IMR-90 (cell line): Measurements from ENCODE around the gene SRPK2. TPM values are rescaled to one million over a fixed set of nuclear protein-coding genes. Genes with fewer than 3 reads are reported as not detected.

ENCODE experiments used
- ATAC-seq: fragments of 200-7000 bp; cut with Tn5 transposase; 2 replicates; pipeline ENCODE4 v1.9.1; 2020; ENCODE audit warnings: low read depth, mild to moderate bottlenecking, moderate library complexity
- BruUV-seq: library from RNA; stranded (reverse); fragments of 400-500 nt; replicated peaks from 2 replicates; lab custom pipeline; 2021; lab: Mats Ljungman, UMichigan
- CTCF ChIA-PET: fragments of 300-600 bp; formaldehyde crosslinking; extraction: SDS; loops from one replicate; lab custom pipeline; 2021; ENCODE audit warnings: antibody characterized with exemption; lab: Yijun Ruan, JAX
- POLR2A ChIA-PET: fragments of 300-600 bp; sonication (Branson Sonifier 250); formaldehyde crosslinking; loops from one replicate; lab custom pipeline; 2022; ENCODE audit warnings: antibody characterized with exemption; ENCODE audit not compliant: unreplicated experiment; lab: Charles Lee
- DNase-seq: peaks from one replicate; pipeline ENCODE4 v3.0.0; 2013
- H2AFZ ChIP-seq: replicated peaks from 2 replicates; pipeline ENCODE3; 2013; ENCODE audit warnings: low read length, mild to moderate bottlenecking; ENCODE audit not compliant: poor library complexity
- H2AK5ac ChIP-seq: 2 replicates; pipeline ENCODE4 v1.6.1; 2013; ENCODE audit warnings: low read depth, low read length, inconsistent platforms
- H2AK9ac ChIP-seq: replicated peaks from 2 replicates; pipeline ENCODE3; 2013; ENCODE audit warnings: mild to moderate bottlenecking, low read depth, low read length, moderate library complexity; ENCODE audit not compliant: poor library complexity
- H2BK120ac ChIP-seq: 2 replicates; pipeline ENCODE4 v1.6.1; 2013; ENCODE audit warnings: low read depth, low read length, inconsistent platforms
- H2BK15ac ChIP-seq: 3 replicates; pipeline ENCODE4 v1.6.1; 2013; ENCODE audit warnings: low read depth, low read length, inconsistent platforms
- H2BK20ac ChIP-seq: 2 replicates; pipeline ENCODE4 v1.6.1; 2013; ENCODE audit warnings: low read depth, mild to moderate bottlenecking, inconsistent platforms, low read length, moderate library complexity
- H2BK5ac ChIP-seq: 2 replicates; pipeline ENCODE4 v1.6.1; 2013; ENCODE audit warnings: mild to moderate bottlenecking, low read depth, low read length, inconsistent platforms; ENCODE audit not compliant: poor library complexity, severe bottlenecking
- H3K14ac ChIP-seq: replicated peaks from 2 replicates; pipeline ENCODE4 v1.6.1; 2013; ENCODE audit warnings: low read depth, low read length, inconsistent platforms
- H3K18ac ChIP-seq: 2 replicates; pipeline ENCODE4 v1.6.1; 2013; ENCODE audit warnings: low read depth, low read length, control low read depth
- H3K23ac ChIP-seq: 2 replicates; pipeline ENCODE4 v1.6.1; 2013; ENCODE audit warnings: low read depth, low read length, inconsistent platforms
- H3K27ac ChIP-seq: 2 replicates; pipeline ENCODE4 v1.5.1; 2013; ENCODE audit warnings: mild to moderate bottlenecking, control low read depth, low read length; ENCODE audit not compliant: insufficient read depth
- H3K27me3 ChIP-seq: 2 replicates; pipeline ENCODE4 v1.6.1; 2013; ENCODE audit warnings: low read length; ENCODE audit not compliant: control insufficient read depth, insufficient read depth
- H3K36me3 ChIP-seq: 2 replicates; pipeline ENCODE4 v1.6.1; 2013; ENCODE audit warnings: low read length, mixed read lengths; ENCODE audit not compliant: control insufficient read depth, insufficient read depth
- H3K4ac ChIP-seq: 2 replicates; pipeline ENCODE4 v1.6.1; 2013; ENCODE audit warnings: low read depth, low read length, inconsistent platforms
- H3K4me1 ChIP-seq: 2 replicates; pipeline ENCODE4 v1.6.1; 2013; ENCODE audit warnings: low read length, mixed read lengths; ENCODE audit not compliant: control insufficient read depth, insufficient read depth
- H3K4me2 ChIP-seq: 2 replicates; pipeline ENCODE4 v1.6.1; 2013; ENCODE audit warnings: low read depth, mild to moderate bottlenecking, control low read depth, low read length, moderate library complexity
- H3K4me3 ChIP-seq: 2 replicates; pipeline ENCODE4 v1.5.1; 2013; ENCODE audit warnings: low read depth, mild to moderate bottlenecking, control low read depth, low read length, moderate library complexity; ENCODE audit not compliant: insufficient read depth
- H3K56ac ChIP-seq: 2 replicates; pipeline ENCODE4 v1.6.1; 2013; ENCODE audit warnings: low read length, inconsistent platforms; ENCODE audit not compliant: insufficient read depth; ENCODE audit errors: extremely low read depth
- H3K79me1 ChIP-seq, 2 experiments: 2 replicates each; pipeline ENCODE4 v1.6.1; 2013; ENCODE audit warnings: low read length in 2 of 2, inconsistent platforms in 1 of 2, low read depth in 1 of 2
- H3K9ac ChIP-seq: 2 replicates; pipeline ENCODE4 v1.6.1; 2013; ENCODE audit warnings: low read depth, low read length, control low read depth
- H3K9me1 ChIP-seq: 2 replicates; pipeline ENCODE4 v1.6.1; 2013; ENCODE audit warnings: low read length, inconsistent platforms; ENCODE audit not compliant: insufficient read depth
- H3K9me3 ChIP-seq: 2 replicates; pipeline ENCODE4 v1.6.1; 2013; ENCODE audit warnings: low read length; ENCODE audit not compliant: control insufficient read depth, insufficient read depth
- H4K20me1 ChIP-seq: 2 replicates; pipeline ENCODE4 v1.6.1; 2013; ENCODE audit warnings: low read length, inconsistent platforms; ENCODE audit not compliant: insufficient read depth
- H4K5ac ChIP-seq: 2 replicates; pipeline ENCODE4 v1.6.1; 2013; ENCODE audit warnings: mild to moderate bottlenecking, low read depth, low read length, control low read depth
- H4K8ac ChIP-seq, 2 experiments: 2 replicates each; pipeline ENCODE4 v1.6.1; 2013; ENCODE audit warnings: low read depth in 2 of 2, low read length in 2 of 2, control low read depth in 1 of 2, inconsistent platforms in 1 of 2
- H4K91ac ChIP-seq: 2 replicates; pipeline ENCODE4 v1.6.1; 2013; ENCODE audit warnings: low read depth, low read length, inconsistent platforms; ENCODE audit not compliant: insufficient read depth
- CHD1 ChIP-seq: IDR thresholded peaks from 2 replicates; pipeline ENCODE4 v1.6.1; 2012; ENCODE audit warnings: low read depth, low read length, improper control_type of control experiment
- CTCF ChIP-seq: conservative IDR thresholded peaks from 2 replicates; pipeline ENCODE4 v1.5.1; 2012; ENCODE audit warnings: mild to moderate bottlenecking, low read depth, low read length, improper control_type of control experiment
- ELK1 ChIP-seq: fragments of 150-350 bp; IDR thresholded peaks from 2 replicates; pipeline ENCODE4 v1.6.1; 2016; ENCODE audit warnings: low read depth, mild to moderate bottlenecking, low read length, moderate library complexity, borderline replicate concordance
- FOS ChIP-seq: fragments of 150-350 bp; IDR thresholded peaks from 2 replicates; pipeline ENCODE4 v1.6.1; 2016; ENCODE audit warnings: low read depth, low read length
- MAFK ChIP-seq: IDR thresholded peaks from 2 replicates; pipeline ENCODE4 v1.6.1; 2012; ENCODE audit warnings: low read depth, low read length, improper control_type of control experiment
- MAZ ChIP-seq: IDR thresholded peaks from 2 replicates; pipeline ENCODE4 v1.6.1; 2012; ENCODE audit warnings: low read depth, mild to moderate bottlenecking, low read length, improper control_type of control experiment, moderate library complexity, borderline replicate concordance
- MXI1 ChIP-seq: IDR thresholded peaks from 2 replicates; pipeline ENCODE4 v1.6.1; 2012; ENCODE audit warnings: low read depth, mild to moderate bottlenecking, low read length, moderate library complexity, borderline replicate concordance
- NFE2L2 ChIP-seq: fragments of 150-350 bp; IDR thresholded peaks from 2 replicates; pipeline ENCODE4 v1.6.1; 2016; ENCODE audit warnings: low read depth, mild to moderate bottlenecking, low read length
- RAD21 ChIP-seq: IDR thresholded peaks from 2 replicates; pipeline ENCODE4 v1.6.1; 2012; ENCODE audit warnings: low read length, improper control_type of control experiment
- RCOR1 ChIP-seq: IDR thresholded peaks from 2 replicates; pipeline ENCODE4 v1.6.1; 2012; ENCODE audit warnings: mild to moderate bottlenecking, low read length, improper control_type of control experiment; ENCODE audit not compliant: insufficient replicate concordance
- RFX5 ChIP-seq: IDR thresholded peaks from 2 replicates; pipeline ENCODE4 v1.8.0; 2012; ENCODE audit warnings: low read depth, mild to moderate bottlenecking, low read length, moderate library complexity
- SMC3 ChIP-seq: fragments of 150-350 bp; IDR thresholded peaks from 2 replicates; pipeline ENCODE4 v1.6.1; 2016; ENCODE audit warnings: low read depth, mild to moderate bottlenecking, antibody characterized with exemption, low read length, moderate library complexity
- WGBS, 2 experiments: methylation state at CpG; one replicate each; pipeline versions ENCODE4 v1.1.5 to v1.1.7; 2013; ENCODE audit warnings: missing lambda C conversion rate in 2 of 2; ENCODE audit not compliant: insufficient read length in 1 of 2; ENCODE audit errors: extremely low coverage in 2 of 2; 5-methylcytosine and 5-hydroxymethylcytosine counted together
- dilution Hi-C: fragments of 300-500 bp; cut with HindIII; formaldehyde crosslinking; loops from one replicate; pipeline ENCODE4 v1.14.3; 2018; ENCODE audit warnings: low sequenced_read_pairs; ENCODE audit not compliant: unreplicated experiment
- in situ Hi-C: fragments of 300-500 bp; cut with MboI; formaldehyde crosslinking; loops from 3 replicates; pipeline ENCODE4 v1.14.3; 2019; ENCODE audit warnings: low sequenced_read_pairs, inconsistent platforms, mixed read lengths
- intact Hi-C: fragments of 100-400 bp; cut with micrococcal nuclease; formaldehyde crosslinking; loops from 2 replicates; pipeline ENCODE4 v1.10.0; 2022
- polyA plus RNA-seq, 3 experiments: library from polyadenylated mRNA; depleted of rRNA; stranded (reverse); fragments of >200 nt; gene quantifications; 2 replicates each; pipeline ENCODE4 v1.2.3, GENCODE V29; 2012; ENCODE audit warnings: low replicate concordance in 1 of 3
- total RNA-seq: library from RNA; depleted of rRNA; stranded (reverse); fragments of >200 nt; gene quantifications from 2 replicates; pipeline ENCODE4 v1.2.3, GENCODE V29; 2012

The SRPK2 gene
- total and polyA plus RNA-seq, 2 of the 4 experiments (the other 2 are of a cell fraction), result 13.2 to 33.0 TPM

GRCh38 chr7:105305633-105306032, 83.1 kb downstream of the SRPK2 start:
- dilution Hi-C loops, result no loop called here
- Histone ChIP-seq H3K23ac (no peak overlapping the region), H3K9ac (no peak overlapping the region), H3K27me3 (no peaks in the 10 kb centered on the region), H4K20me1 (peaks cover 40% of the 10 kb centered on the region), H3K9me1 (peaks cover 7% of the 10 kb centered on the region; the same call in 1 of the 2 replicates), H3K4me1 (peaks cover 11% of the 10 kb centered on the region), H2BK20ac (no peak overlapping the region), H2BK15ac (no peak overlapping the region), H3K14ac (no peak overlapping the region), H3K9me3 (no peaks in the 10 kb centered on the region), H2BK5ac (no peak overlapping the region), H3K79me1 (peaks cover 24 to 46% of the 10 kb centered on the region in 2 experiments), H3K56ac (no peak overlapping the region), H2AK9ac (no peak overlapping the region), H2AK5ac (no peak overlapping the region), H3K18ac (no peak overlapping the region), H3K36me3 (no peaks in the 10 kb centered on the region), H4K5ac (no peak overlapping the region), H3K4me2 (no peak overlapping the region), H4K8ac (no peak overlapping the region), H2BK120ac (no peak overlapping the region), H2AFZ (no peak overlapping the region), H4K91ac (no peak overlapping the region), H3K27ac (no peak overlapping the region), H3K4ac (no peak overlapping the region), H3K4me3 (no peak overlapping the region)
- ATAC-seq (no peak), DNase-seq (no peak)
- in situ Hi-C loops, result no loop called here
- intact Hi-C loops, result loop anchor here (10.0 kb wide), 1 partner anchor 81 kb away; no protein-coding TSS in a partner anchor
- ChIA-PET CTCF (no interaction called here), POLR2A (no interaction called here)
- TF ChIP-seq RFX5 (no peak), CHD1 (no peak), FOS (no peak), MAZ (no peak), SMC3 (no peak), MAFK (no peak), RCOR1 (no peak), CTCF (no peak), ELK1 (no peak), RAD21 (no peak), NFE2L2 (no peak), MXI1 (no peak)
- WGBS, 2 experiments, result no CpG with 5 or more reads among the region's 2 CpGs
- no TSS peak for BruUV-seq
